Measurements from ENCODE around the gene CAMTA1.
"Not testable (repeated sequence)": the region's sequence is repeated elsewhere in the genome, so short reads cannot be mapped to it uniquely, and the experiment has no call there.

The CAMTA1 gene

DNA sequence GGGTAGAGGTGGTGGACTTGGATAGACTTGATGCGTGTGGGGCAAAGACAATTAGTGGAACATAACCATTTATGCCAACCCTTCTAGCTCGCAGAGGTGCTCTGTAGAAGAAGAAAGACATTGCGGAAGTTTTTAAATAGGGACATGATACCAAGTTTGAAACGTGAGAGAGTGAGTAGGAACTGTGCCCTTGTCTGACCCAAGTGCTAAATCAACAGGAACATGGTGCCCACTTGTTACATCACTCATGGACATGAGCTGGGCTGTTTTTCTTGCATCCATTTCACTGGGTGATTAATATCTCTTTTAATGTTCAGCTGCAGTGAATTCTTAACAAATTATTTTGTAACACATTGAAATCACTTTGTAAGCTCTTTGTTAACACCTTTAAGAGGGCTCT, 577.7 kb downstream of the CAMTA1 start:
- no peak for DNase-seq

DNA sequence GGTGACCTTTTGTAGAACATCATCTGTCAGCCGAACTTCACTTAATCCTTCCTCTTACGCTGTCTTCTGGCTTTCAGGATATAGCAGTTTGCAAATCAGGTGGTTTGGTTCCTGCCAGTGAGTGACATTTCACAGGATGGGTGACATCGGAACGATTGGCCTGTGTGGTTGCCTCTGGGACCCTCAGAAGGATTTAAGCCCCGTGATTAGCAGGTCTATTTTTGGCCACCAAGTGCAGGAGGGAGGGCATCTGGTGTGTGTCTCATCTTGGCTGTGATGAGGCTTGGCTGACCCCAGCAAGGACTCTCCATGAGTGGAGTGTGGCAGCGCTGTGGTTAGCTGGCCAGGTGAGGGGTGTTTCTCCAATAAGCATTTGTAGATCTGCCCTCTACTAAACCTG, 578.2 kb downstream of the CAMTA1 start:
- no peak for DNase-seq

DNA sequence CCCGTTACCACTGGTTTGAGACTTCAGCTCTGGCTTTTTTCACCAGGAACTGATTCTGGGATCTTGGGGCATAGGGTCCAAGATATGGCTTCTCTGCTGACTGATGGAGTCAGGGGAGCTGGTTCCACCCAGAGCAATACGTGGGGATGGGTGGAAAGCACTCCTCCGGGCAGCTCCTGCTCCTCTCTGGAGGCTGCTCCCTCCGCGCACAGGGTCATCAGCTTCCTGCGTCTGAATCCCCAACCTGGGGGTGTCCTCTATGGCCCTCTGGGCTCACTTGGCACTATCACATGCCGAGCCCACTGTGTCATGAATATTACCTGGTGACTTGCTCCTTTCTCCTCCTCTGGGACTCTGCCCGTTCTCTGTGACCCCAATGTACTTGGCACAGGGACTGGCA, 580.5 kb downstream of the CAMTA1 start:
- no peak for DNase-seq

DNA sequence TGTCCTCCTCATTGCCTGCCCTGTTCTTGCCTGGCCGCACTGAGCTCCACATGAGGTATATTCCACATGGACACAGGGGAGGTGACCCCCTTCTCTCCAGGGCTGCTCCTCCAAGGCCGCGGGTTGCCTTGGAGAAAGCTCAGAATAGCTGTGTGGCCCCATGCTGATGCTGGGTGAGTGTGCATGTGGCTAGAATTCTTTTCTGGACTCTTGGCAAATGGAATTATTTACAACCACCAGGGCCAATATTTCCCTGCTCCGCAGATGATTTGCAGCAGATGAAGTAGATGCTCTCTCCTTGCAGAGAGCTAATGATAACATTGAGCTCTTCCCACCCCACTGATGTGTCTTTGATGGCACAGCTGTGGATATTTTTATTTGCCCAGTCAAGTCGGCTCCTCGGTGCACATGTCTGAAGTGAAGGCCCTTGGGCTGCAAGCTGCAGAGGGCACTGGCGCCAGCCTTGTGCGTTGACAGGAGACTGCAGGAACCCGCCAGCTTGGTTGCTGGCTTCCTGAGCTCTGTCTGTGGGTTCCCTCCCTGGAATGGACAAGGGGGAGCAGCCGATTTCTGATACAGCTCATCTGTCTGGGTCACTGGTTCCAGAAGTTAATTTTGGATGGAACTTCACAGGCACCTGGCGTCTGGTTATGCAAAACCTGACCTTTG, 581.2 kb downstream of the CAMTA1 start:
- DNase-seq, result no peak

DNA sequence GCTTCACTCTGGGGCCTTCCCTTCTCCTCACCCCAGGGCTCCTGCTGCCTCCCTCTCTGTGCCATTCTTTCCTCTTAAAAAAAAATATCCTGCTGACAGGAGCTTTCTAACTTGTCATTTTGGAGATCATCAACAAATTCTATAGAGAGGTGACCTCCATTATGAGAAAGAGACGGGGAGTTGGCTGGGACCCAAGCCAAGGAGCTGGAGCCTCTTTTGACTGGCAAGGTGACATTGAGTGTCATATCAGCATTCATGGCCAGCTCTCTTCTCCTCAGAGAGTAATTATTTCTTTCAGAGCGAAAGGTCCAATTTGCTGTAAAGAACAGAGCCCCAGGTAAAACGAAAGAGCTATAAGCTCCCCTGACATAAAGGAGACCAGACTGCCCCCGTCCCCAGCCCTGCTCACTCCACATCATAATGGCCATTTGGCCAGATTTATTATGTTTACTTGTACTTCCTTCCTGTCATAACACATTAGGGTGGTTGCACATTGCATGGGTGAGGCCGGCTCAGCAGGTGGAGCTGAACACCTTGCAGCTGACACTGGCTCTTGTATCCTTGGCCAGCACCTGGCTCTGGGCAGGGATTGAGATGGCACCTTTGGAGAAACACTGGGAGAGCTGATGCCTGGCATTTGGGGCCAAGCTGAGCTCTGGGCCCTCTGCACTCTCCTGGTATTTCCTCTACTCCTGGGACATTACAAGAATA, 581.9 kb downstream of the CAMTA1 start:
- DNase-seq, result no peak

DNA sequence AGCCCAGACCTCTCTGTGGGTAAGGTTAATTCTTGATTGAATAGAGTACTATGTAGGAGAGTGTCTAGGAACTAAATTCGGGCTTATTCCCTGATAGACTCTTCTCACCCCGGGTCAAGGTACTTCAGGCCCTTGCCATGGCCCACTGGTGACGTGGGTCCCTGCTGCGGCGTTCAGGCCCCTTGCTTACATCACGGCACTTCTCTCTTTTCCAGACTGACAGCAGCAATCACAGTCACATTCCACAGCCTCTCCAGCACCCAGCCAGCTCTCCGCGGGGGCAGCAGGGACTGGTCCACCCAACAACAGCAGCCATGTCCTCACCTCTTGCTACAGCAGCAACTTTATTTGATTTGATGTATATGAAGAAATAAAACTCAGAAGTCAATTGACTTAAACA, 584.6 kb downstream of the CAMTA1 start:
- no peak for DNase-seq

DNA sequence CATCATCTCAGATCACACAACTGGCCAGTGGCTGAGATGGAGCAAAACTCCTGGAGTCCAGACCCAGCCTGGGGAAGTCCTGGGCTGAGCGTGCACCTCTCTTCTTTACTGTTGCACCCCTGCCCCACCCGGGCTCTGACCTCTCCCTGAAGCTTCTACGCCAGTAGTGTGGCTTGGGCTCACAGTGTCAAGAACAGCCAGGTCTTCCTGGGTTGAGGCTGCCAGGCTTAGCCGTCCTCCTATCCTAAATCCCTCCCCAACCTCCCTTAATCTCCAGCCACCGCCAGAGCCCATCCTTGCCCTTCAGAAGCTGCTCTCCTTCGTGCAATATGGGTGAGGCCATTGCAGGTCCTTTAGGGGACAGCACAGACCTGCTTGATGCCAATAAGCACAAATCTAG, 586.7 kb downstream of the CAMTA1 start:
- DNase-seq, result no peak

DNA sequence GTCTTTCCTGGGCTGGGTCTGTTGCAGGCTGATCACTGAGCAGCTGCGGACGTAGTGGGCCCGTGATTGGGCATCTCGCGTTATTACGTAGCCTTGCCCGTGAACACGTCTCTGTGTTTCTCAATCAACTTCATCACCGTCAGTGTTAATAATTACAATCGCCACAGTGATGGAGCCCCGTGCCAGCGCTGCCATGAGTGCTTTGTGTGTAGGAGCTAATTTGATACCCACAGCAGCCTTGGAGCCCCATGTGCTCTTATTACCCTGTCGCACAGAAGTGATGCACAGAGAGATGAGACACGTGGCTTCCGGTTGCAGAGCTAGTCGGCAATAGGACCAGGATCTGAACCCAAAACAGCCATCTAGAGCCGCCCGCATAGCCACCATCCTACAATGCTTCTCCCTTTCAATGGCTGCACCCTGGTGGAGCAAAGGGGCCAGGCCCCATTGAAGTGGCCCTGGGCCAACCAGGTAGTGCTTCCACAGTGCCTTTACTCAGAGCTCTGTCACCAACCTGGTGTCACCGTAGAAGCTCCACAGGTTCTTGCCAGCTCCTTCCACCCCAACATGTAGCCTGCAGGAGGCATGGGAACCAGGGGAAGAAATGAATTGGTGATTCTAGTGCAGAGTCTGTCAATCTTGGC, 587.3 kb downstream of the CAMTA1 start:
- DNase-seq, result no peak

DNA sequence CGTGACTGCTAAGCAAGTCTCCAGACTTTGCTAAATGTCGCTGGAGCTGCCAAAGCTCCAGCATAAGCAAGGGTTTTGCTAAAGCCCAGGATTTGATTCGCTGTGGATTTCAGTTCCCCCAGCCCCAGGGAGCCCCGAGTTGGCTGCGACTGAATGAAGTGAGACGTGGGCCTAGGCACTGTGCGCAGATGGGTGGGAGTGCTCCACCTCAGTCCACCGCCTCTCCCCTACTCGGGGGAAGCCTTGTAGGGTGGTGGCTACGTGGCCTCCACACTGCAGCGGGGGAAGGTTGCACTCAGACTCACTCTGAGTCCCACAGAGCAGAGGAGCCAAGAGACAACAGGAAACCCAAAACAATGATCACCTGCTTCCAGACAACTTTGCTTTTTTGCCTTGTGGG, 588.0 kb downstream of the CAMTA1 start:
- DNase-seq, result no peak

DNA sequence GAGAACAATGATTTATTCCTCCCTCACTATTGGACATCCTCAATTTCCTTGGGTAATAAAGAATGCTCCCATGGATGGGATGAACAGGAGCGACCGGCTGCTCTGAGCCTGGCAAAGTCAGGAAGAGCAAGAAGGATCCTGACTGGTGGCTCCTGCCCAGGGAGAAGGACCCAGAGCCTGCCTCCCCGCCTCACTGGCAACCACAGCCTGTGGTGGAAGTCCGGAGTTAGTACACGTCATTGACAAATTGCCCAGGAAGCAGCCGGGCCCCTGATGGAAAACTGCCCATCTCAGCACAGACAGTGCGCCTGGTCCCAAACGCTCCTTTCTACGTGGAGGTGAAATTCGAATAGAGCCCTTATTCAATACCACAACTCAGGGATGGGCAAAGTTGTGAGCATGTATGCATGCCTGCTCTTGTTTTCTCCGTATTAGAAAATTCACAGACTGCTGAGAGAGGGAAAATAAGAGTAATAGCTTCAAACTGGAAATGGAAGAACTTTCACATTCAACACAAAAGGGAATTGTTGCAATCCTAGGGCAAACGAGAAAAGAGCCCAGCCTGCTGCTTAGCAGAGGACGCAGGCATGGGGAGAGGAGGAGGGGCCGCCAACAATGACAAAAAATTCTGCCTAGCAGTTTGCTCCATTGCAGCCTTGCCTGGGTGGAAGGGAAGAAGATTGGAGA, 588.8 kb downstream of the CAMTA1 start:
- no peak for DNase-seq

DNA sequence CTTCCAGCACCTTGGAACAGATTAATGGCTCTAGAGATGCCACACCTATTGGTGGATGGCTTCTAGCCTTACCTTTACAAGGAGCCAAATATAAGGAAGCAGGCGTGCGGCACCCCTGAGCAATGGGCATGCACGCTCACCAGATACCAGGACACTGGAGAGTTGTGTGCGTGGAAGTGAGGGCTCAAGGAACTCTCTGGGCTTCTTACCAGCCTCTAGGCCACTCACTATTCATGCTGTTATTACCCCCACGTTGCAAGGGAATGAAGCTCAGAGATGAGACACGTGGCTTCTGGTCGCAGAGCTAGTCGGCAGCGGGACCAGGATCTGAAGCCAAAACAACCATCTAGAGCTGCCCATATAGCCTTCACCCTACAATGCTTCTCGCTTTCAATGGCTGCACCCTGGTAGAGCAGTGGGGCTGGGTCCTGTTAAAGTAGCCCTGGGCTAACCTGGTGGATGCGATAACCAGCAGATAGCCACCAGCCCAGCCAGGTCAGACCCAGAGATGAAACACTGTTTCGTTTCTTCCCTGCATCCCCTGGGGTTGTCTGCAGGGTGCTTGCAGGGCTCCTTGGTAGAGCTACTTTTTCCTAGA, 589.4 kb downstream of the CAMTA1 start:
- no peak for DNase-seq

DNA sequence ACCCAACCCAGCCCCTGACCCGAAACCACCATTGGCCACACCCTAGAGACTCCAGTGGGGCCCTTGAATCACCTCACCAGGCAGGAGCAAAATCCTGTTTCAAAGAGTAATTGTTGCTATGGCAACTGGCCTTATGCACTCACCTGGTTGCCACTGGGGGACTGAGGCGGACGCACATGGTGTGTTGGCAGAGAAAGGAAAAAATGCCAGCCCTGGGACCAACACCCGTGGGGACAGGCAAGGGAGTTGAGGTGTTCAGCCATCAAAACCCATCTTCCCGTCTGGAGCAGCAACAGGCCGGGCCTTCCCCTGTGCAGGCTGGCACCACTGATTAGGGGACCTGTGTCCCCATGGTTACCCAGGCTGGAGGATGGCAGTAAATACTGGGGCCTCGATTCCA, 590.1 kb downstream of the CAMTA1 start:
- no peak for DNase-seq

DNA sequence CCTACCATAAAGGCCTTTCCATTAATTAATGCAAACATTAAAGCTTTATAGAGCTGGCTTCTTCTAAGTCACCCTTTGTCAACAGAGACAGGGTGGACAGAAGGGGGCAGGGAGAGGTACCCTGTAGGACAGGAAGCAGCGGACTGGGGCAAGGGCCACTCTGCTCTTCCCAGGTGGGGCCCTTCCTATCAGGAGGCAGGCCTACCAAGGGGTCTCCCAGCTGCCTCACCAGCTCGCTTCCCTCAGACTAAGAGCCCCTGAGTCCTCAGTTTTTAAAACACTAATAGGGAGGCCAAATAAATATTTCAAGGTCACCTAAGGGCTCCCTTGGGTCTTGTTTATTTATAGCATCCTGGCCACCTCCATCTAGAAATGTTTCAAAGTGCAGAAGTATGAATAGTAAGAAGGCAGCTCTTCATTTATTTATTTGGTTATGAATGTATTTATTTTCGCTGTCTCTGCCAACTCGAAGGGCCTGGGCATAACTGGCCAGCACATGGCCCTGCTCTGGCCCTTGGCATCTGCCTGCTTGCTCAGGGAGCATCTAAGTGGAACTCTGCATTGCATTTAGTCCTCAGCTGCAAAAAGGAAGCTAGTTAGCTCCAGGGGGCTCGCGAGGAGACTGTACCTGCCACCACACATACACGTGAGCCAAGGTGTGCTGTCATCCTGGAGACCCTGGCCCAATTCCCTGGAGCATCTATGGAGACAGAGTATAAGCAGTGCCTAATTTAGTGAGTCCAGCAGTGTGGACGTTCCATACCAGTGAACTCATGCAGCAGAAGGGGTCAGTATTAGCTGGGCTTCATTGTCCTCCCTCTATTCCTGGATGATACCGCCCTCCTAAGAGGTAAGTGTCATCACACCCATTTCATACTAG, 590.8 kb downstream of the CAMTA1 start:
- no peak for DNase-seq

DNA sequence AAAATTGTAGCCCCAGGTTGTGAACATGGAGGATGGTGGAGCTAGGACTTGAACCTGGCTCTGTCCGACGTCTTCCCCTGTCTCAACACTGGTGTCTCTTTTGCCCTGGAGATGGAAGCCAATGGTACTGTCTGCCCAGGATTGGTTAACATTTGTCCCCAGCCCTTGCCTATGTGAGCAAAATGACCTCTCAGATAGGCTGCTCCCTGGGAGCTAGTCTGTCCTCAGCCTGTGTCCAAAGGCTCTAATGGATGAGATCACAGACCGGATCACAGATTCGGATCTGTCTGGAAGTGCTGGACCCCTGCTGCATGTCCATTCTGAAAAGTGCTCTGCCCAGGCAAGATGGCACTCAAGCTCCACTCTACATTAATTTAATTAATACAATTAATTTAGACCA, 591.4 kb downstream of the CAMTA1 start:
- DNase-seq, result no peak

DNA sequence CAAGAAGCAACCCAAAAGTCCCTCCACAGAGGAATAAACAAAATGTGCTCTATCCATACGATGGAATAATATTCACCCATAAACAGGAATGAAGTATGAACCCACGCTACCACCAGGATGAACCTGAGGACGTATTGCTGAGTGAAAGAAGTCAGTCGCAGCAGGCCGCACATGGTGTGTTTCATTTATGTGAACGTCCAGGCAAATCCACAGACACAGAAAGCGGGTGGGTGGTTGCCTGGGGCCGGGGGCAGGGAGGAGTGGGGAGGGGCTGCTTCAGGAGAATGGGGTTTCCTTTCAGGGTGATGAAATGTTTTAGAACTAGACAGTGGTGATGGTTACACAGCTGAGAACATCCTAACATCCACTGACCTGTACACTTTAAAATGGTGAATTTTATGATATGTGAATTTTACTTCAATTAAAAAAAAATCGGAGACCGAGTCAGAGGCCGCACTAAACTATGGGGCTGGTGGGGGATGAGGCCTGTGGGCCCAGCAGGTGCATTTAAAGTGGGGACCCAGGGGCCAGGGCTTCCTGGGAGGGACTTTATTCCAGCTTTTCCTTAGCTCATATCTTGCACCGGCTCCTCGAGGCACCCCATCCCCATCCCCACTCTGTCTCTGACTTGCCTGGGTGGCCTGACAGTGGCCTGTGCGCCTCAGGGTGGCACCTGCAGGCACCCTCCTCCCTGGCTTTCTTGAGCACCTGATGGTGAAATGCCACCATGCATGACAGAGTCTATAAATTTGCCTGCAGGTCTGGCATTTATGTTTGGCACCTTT, 593.3 kb downstream of the CAMTA1 start:
- DNase-seq, result no peak

DNA sequence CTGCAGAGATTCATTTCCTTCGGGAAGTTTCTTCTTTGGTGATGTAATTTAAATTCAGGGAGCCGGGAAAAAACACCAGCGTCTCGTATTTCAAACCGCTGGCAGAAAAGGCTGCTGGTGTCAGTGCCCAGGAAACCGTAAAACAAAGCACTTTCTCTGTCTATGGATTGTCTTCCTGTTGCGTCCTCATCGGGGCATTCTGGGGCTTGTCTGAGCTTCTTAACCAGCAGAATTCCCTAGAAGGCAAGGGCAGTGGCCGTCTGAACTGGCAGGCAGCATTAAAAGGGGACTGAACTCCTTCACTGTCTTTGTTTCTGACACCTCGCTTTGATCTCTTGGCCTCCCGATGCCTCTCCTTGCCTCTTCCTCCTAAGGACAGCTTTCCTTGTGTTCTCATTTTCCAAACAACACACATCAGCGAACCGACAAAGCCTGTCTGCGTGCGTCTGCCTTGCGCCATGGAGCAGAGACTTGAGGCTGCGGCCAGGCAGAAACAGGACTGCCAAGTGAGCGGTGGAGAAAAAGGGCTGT, 594.3 kb downstream of the CAMTA1 start:
- DNase-seq, result no peak

DNA sequence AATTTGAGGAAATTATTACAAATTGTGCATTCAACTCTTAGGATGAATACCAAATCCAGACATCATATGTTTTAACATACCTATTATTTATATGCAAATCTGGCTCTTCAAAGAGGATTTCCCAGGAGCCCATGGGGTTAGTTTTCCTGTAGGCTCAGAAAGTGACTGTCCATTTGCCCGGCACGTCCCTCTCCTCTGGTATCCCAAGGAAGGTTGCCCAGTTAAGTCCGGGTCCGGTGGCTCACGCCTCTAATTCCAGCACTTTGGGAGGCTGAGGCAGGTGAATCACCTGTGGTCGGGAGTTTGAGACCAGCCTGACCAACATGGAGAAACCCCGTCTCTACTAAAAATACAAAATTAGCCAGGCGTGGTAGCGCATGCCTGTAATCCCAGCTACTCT, 594.8 kb downstream of the CAMTA1 start:
- not testable (repeated sequence) for DNase-seq

DNA sequence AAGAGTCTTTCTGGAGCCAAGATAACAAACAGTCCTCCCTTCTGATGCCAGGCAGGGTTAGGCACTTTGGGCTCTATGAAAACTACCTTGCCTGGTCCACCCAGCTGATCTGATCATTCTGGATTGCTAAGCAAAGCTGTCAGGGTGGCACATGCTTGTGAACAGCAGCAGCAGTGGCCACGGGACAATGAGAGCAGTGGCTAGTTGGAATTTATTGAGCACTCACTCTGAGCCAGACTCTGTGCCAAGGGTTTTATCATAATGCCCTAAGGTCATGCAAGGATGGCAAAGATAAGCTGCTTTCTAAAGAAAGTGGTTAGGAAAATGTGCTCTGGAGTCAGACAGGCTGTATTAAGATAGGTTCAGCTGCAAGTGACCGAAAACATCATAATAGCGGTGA, 595.5 kb downstream of the CAMTA1 start:
- DNase-seq, result no peak

DNA sequence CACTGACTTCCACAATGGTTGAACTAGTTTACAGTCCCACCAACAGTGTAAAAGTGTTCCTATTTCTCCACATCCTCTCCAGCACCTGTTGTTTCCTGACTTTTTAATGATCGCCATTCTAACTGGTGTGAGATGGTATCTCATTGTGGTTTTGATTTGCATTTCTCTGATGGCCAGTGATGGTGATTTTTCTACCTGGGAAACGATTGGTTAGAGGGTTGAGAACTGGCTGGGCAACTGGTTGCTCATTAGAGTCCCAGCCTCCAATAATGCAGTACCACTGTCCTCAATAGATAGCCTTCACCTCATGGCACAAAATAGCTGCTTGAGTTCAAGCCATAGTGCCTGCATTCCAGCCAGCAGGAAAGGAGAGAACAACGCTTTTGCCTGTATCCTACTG, 596.5 kb downstream of the CAMTA1 start:
- DNase-seq, result not testable (repeated sequence)

DNA sequence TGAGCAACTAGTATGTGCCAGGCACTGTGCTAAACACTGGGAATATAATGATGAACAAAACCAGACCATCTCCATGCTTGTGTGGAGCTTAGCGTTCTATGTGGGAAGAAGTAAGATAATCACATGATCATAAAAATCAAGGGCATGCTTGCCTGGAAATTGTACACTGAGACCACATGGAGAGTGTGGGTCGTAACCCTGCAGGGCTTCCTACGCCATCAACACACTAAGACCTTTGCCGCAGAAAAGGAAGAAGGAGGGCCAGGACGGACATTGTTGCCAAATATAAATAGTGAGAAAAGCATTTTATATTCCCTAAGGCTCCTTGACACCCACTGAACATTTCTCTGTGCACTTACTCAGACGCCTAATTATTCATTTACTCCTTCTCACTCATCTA, 597.7 kb downstream of the CAMTA1 start:
- no peak for DNase-seq
